ENCODE measurements around the gene HSPA6.
"Not testable (repeated sequence)": the region's sequence is repeated elsewhere in the genome, so short reads cannot be mapped to it uniquely, and the experiment has no call there.

HSPA6 gene

GRCh38 chr1:161563522-161563921 lies 39.2 kb downstream of the HSPA6 start:
- not testable (repeated sequence) for DNase-seq

- DNase-seq, result not testable (repeated sequence)
Measured at GRCh38 chr1:161566602-161566960, 42.2 kb downstream of the HSPA6 start.

GRCh38 chr1:161571703-161572102 lies 47.4 kb downstream of the HSPA6 start:
- DNase-seq, result not testable (repeated sequence)

All from AML-193 (cell line).